ENCODE data around the gene NUS1.

DNA sequence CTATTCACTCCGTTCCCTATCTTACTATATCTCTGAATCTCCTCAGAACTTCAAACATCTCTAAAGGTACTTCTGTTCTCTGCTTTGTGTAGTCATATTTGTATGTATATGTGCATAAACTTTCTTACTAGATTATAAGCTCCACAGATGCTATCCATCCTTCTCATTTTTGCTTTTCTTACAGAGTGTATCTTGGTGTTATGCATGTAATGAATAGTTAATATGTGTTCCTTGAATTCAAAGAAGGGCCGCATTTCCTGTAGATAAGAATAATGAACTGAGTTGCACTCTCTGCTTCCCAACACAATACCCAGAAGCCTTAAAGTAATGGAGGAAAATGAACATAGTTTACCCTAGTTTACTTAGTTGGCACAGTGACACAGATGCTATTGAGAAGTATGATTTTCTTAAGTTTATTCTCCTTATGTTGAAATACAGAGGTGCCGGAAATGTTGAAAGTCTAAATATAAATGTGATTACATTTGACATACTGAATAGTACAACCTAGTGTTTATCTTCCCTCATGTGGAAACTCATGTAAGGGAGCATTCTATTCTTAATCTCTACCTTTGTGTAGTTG, 6.0 kb downstream of the NUS1 start:
- TF ChIP-seq CTCF (IDR thresholded peaks at IDR 0.05) (no peak), POLR2A (IDR thresholded peaks at IDR 0.05) (no peak)

Measured in testis (tissue), 2 donors.